ENCODE measurements around the gene CPEB1.
A peak's percentile ranks its signal among the peaks of the same experiment; 100 is the strongest.
"Not testable (repeated sequence)": the region's sequence is repeated elsewhere in the genome, so short reads cannot be mapped to it uniquely, and the experiment has no call there.

The CPEB1 gene

GRCh38 chr15:82539691-82540054 is 107.5 kb downstream of the CPEB1 start:
- no peaks in the 10 kb centered on the region for H3K27me3 Mint-ChIP-seq
- ATAC-seq (ENCODE audit: low read depth) (peak; percentile 7), DNase-seq (ENCODE audit: low spot score in 2 of 2) (no peak)
- no peaks in the 10 kb centered on the region for H3K9me3 Mint-ChIP-seq
- peak overlapping the region; percentile 90 for H3K27ac Mint-ChIP-seq
- H3K4me1 Mint-ChIP-seq: peaks cover 24% of the 10 kb centered on the region
- peaks cover 23% of the 10 kb centered on the region for H3K36me3 Mint-ChIP-seq
- H3K4me3 Mint-ChIP-seq: peak overlapping the region; percentile 99

GRCh38 chr15:82538961-82539690 is 108.0 kb downstream of the CPEB1 start:
- Mint-ChIP-seq H3K4me3 (peak overlapping the region; percentile 99), H3K27me3 (no peaks in the 10 kb centered on the region), H3K27ac (peak overlapping the region; percentile 90), H3K36me3 (peaks cover 27% of the 10 kb centered on the region), H3K9me3 (no peaks in the 10 kb centered on the region), H3K4me1 (peaks cover 24% of the 10 kb centered on the region)
- ATAC-seq (ENCODE audit: low read depth) (no peak), DNase-seq (ENCODE audit: low spot score in 2 of 2) (no peak)

- Mint-ChIP-seq H3K36me3 (peaks cover 30% of the 10 kb centered on the region), H3K4me3 (no peak overlapping the region), H3K4me1 (peaks cover 24% of the 10 kb centered on the region), H3K27me3 (no peaks in the 10 kb centered on the region), H3K27ac (peak overlapping the region; percentile 90), H3K9me3 (no peaks in the 10 kb centered on the region)
- no peak for ATAC-seq (ENCODE audit: low read depth)
- DNase-seq (ENCODE audit: low spot score in 2 of 2): no peak
These were observed 109.7 kb downstream of the CPEB1 start for GRCh38 chr15:82537351-82537908.

- Mint-ChIP-seq H3K4me1 (peaks cover 24% of the 10 kb centered on the region), H3K27ac (peak overlapping the region; percentile 41), H3K27me3 (no peaks in the 10 kb centered on the region), H3K4me3 (no peak overlapping the region), H3K36me3 (peaks cover 30% of the 10 kb centered on the region), H3K9me3 (no peaks in the 10 kb centered on the region)
- peak in 1 of 2 donors; percentile 11 for DNase-seq (ENCODE audit: low spot score in 2 of 2)
- no peak for ATAC-seq (ENCODE audit: low read depth)
These were observed 110.5 kb downstream of the CPEB1 start for GRCh38 chr15:82536409-82537350.

GRCh38 chr15:82535566-82536408 is 111.4 kb downstream of the CPEB1 start:
- Mint-ChIP-seq H3K9me3 (no peaks in the 10 kb centered on the region), H3K4me3 (no peak overlapping the region), H3K27ac (no peak overlapping the region), H3K36me3 (peaks cover 30% of the 10 kb centered on the region), H3K27me3 (no peaks in the 10 kb centered on the region), H3K4me1 (peaks cover 23% of the 10 kb centered on the region)
- no peak for ATAC-seq (ENCODE audit: low read depth)
- peak in 1 of 2 donors; percentile 9 for DNase-seq (ENCODE audit: low spot score in 2 of 2)

GRCh38 chr15:82535151-82535550 is 112.0 kb downstream of the CPEB1 start:
- H3K27me3 Mint-ChIP-seq; H3K27ac Mint-ChIP-seq; H3K9me3 Mint-ChIP-seq; H3K4me3 Mint-ChIP-seq; ATAC-seq (ENCODE audit: low read depth): not testable (repeated sequence)
- H3K36me3 Mint-ChIP-seq: peaks cover 30% of the 10 kb centered on the region
- peaks cover 26% of the 10 kb centered on the region for H3K4me1 Mint-ChIP-seq
- peak in 1 of 2 donors; percentile 1 for DNase-seq (ENCODE audit: low spot score in 2 of 2)

GRCh38 chr15:82534457-82534861 is 112.7 kb downstream of the CPEB1 start:
- not testable (repeated sequence) for H3K4me3 Mint-ChIP-seq; DNase-seq (ENCODE audit: low spot score in 2 of 2); H3K27me3 Mint-ChIP-seq; H3K9me3 Mint-ChIP-seq; H3K27ac Mint-ChIP-seq; ATAC-seq (ENCODE audit: low read depth)
- Mint-ChIP-seq H3K4me1 (peaks cover 26% of the 10 kb centered on the region), H3K36me3 (peaks cover 30% of the 10 kb centered on the region)

- Mint-ChIP-seq H3K4me1 (peaks cover 21% of the 10 kb centered on the region), H3K27ac (no peak overlapping the region), H3K9me3 (no peaks in the 10 kb centered on the region), H3K36me3 (peaks cover 26% of the 10 kb centered on the region), H3K4me3 (no peak overlapping the region), H3K27me3 (no peaks in the 10 kb centered on the region)
- ATAC-seq (ENCODE audit: low read depth): no peak
- DNase-seq (ENCODE audit: low spot score in 2 of 2): no peak
These were observed 113.4 kb downstream of the CPEB1 start for GRCh38 chr15:82533801-82534200.

GRCh38 chr15:82532991-82533481 is 114.1 kb downstream of the CPEB1 start:
- H3K27ac Mint-ChIP-seq: no peak overlapping the region
- ATAC-seq (ENCODE audit: low read depth) (no peak), DNase-seq (ENCODE audit: low spot score in 2 of 2) (no peak)
- no peak overlapping the region for H3K4me3 Mint-ChIP-seq
- H3K36me3 Mint-ChIP-seq: peaks cover 23% of the 10 kb centered on the region
- peaks cover 20% of the 10 kb centered on the region for H3K4me1 Mint-ChIP-seq
- H3K27me3 Mint-ChIP-seq: no peaks in the 10 kb centered on the region
- H3K9me3 Mint-ChIP-seq: no peaks in the 10 kb centered on the region

- Mint-ChIP-seq H3K9me3 (no peaks in the 10 kb centered on the region), H3K4me3 (no peak overlapping the region), H3K4me1 (peaks cover 17% of the 10 kb centered on the region), H3K27ac (no peak overlapping the region), H3K27me3 (no peaks in the 10 kb centered on the region), H3K36me3 (peaks cover 20% of the 10 kb centered on the region)
- ATAC-seq (ENCODE audit: low read depth) (no peak), DNase-seq (ENCODE audit: low spot score in 2 of 2) (no peak)
These were observed 114.7 kb downstream of the CPEB1 start for GRCh38 chr15:82532383-82532990.

GRCh38 chr15:82531496-82532382 is 115.4 kb downstream of the CPEB1 start:
- Mint-ChIP-seq H3K27me3 (no peaks in the 10 kb centered on the region), H3K4me3 (no peak overlapping the region), H3K36me3 (peaks cover 15% of the 10 kb centered on the region), H3K9me3 (no peaks in the 10 kb centered on the region), H3K4me1 (peaks cover 11% of the 10 kb centered on the region), H3K27ac (no peak overlapping the region)
- ATAC-seq (ENCODE audit: low read depth) (no peak), DNase-seq (ENCODE audit: low spot score in 2 of 2) (no peak)

GRCh38 chr15:82530606-82531379 is 116.4 kb downstream of the CPEB1 start:
- peak; percentile 63 to 80 for DNase-seq (ENCODE audit: low spot score in 2 of 2)
- H3K27ac Mint-ChIP-seq: peak overlapping the region; percentile 25
- peaks cover 7% of the 10 kb centered on the region for H3K4me1 Mint-ChIP-seq
- peak overlapping the region; percentile 81 for H3K4me3 Mint-ChIP-seq
- H3K36me3 Mint-ChIP-seq: peaks cover 7% of the 10 kb centered on the region
- ATAC-seq (ENCODE audit: low read depth): peak; percentile 90
- H3K27me3 Mint-ChIP-seq: no peaks in the 10 kb centered on the region
- no peaks in the 10 kb centered on the region for H3K9me3 Mint-ChIP-seq
